ENCODE data around the gene DKK2. TPM values are rescaled to one million over a fixed set of nuclear protein-coding genes. Genes with fewer than 3 reads are reported as not detected.

DKK2 gene
- total RNA-seq, 1 experiment from 2014 or later = 0.11 TPM

GRCh38 chr4:107068116-107068515 is 32.0 kb upstream of the DKK2 start:
- Histone ChIP-seq H2AK5ac (ENCODE audit: insufficient read length, low read length) (no peak overlapping the region), H3K27me3 (ENCODE audit: insufficient read depth, low read length) (no peaks in the 10 kb centered on the region), H2BK15ac (ENCODE audit: low read depth, low read length) (no peak overlapping the region), H3K56ac (ENCODE audit: insufficient read length, low read depth, low read length) (no peak overlapping the region), H3K4ac (ENCODE audit: low read depth, low read length) (no peak overlapping the region), H2BK120ac (ENCODE audit: low read depth, low read length, poor library complexity, severe bottlenecking) (no peak overlapping the region), H3K23me2 (ENCODE audit: insufficient read length, low read depth, low read length, poor library complexity, severe bottlenecking) (no peaks in the 10 kb centered on the region), H3K4me1 (ENCODE audit: insufficient read depth, low read length) (no peaks in the 10 kb centered on the region), H2AFZ (ENCODE audit: low read length) (no peak overlapping the region), H3K23ac (ENCODE audit: insufficient read length, low read depth, low read length) (no peak overlapping the region), H2BK5ac (ENCODE audit: insufficient read length, low read length) (no peak overlapping the region), H4K5ac (ENCODE audit: insufficient read length, low read depth, low read length) (no peak overlapping the region), H3T11ph (ENCODE audit: low read length) (no peak overlapping the region), H2BK20ac (ENCODE audit: low read depth, low read length, poor library complexity, severe bottlenecking) (no peak overlapping the region), H4K91ac (ENCODE audit: insufficient read length, low read depth, low read length) (no peak overlapping the region), H2BK12ac (ENCODE audit: insufficient read length, low read depth, low read length) (no peak overlapping the region), H3K18ac (ENCODE audit: insufficient read length, low read depth, low read length) (no peak overlapping the region), H4K20me1 (ENCODE audit: control insufficient read depth, insufficient read depth, insufficient read length) (no peaks in the 10 kb centered on the region), H3K79me1 (ENCODE audit: insufficient read depth, low read depth, low read length, poor library complexity, severe bottlenecking) (no peaks in the 10 kb centered on the region), H3K14ac (ENCODE audit: insufficient read depth, low read length) (no peak overlapping the region), H4K8ac (replicated peaks; ENCODE audit: insufficient read length, low read depth, low read length) (no peak overlapping the region), H3K9me3 (ENCODE audit: control insufficient read depth, low read depth, low read length) (no peaks in the 10 kb centered on the region), H3K79me2 (ENCODE audit: insufficient read depth, low read length) (no peaks in the 10 kb centered on the region), H3K9ac (ENCODE audit: extremely low read depth, insufficient read length, low read length) (no peak overlapping the region), H3K4me2 (ENCODE audit: insufficient read depth, insufficient read length, low read length) (no peak overlapping the region), H3K27ac (ENCODE audit: insufficient read length, low read depth, low read length) (no peak overlapping the region)
- no peak overlapping the region for H3K4me3 Mint-ChIP-seq
- H3K9me3 Mint-ChIP-seq = peaks cover 0 to 3% of the 10 kb centered on the region in 2 experiments; a peak in 1 of 5 replicates
- no peak overlapping the region for H3K27ac Mint-ChIP-seq
- H3K27me3 Mint-ChIP-seq (ENCODE audit: low read depth) = no peaks in the 10 kb centered on the region
- H3K4me1 Mint-ChIP-seq = no peaks in the 10 kb centered on the region
- DNase-seq = no peak
- peaks cover 0 to 4% (median 0%) of the 10 kb centered on the region in 3 experiments; a peak in 1 of 7 replicates for H3K36me3 Mint-ChIP-seq (ENCODE audit: insufficient read depth in 1 of 3, low read depth in 3 of 3)
- no CpG with 5 or more reads among the region's 1 CpG for WGBS (ENCODE audit: extremely low coverage, insufficient read length, low lambda C conversion rate)
- TF ChIP-seq CTCF (conservative IDR thresholded peaks at IDR 0.05) = no peak
